ENCODE data around the gene PTPN23. TPM values are rescaled to one million over a fixed set of nuclear protein-coding genes. Genes with fewer than 3 reads are reported as not detected.
"Not testable (repeated sequence)": the region's sequence is repeated elsewhere in the genome, so short reads cannot be mapped to it uniquely, and the experiment has no call there.

The PTPN23 gene
- polyA plus RNA-seq, 4 donors, result 10.3 to 34.3 (median 13.9) TPM

- Histone ChIP-seq H3K27ac (ENCODE audit: low read depth in 1 of 3, low read length in 2 of 3) (no peak overlapping the region), H3K27me3 (ENCODE audit: control insufficient read depth in 3 of 3, insufficient read depth in 3 of 3, low read length in 3 of 3) (no peaks in the 10 kb centered on the region), H3K9me3 (ENCODE audit: control insufficient read depth in 2 of 2, insufficient read depth in 1 of 2, low read depth in 1 of 2, low read length in 1 of 2) (no peaks in the 10 kb centered on the region), H3K4me1 (ENCODE audit: control insufficient read depth in 3 of 3, insufficient read depth in 2 of 3, low read depth in 1 of 3, low read length in 2 of 3) (no peaks in the 10 kb centered on the region), H3K36me3 (ENCODE audit: control insufficient read depth in 3 of 3, insufficient read depth in 2 of 3, low read depth in 1 of 3, low read length in 3 of 3) (peaks cover 5 to 43% (median 11%) of the 10 kb centered on the region in 3 donors), H3K4me3 (ENCODE audit: low read depth in 1 of 3, low read length in 3 of 3) (no peak overlapping the region)
- DNase-seq (no peak), FAIRE-seq (no peak)
- 80 to 89% (median 85%) methylated on average over 6 of the region's 6 CpGs for WGBS, 3 donors
These were observed 35.9 kb upstream of the PTPN23 start for GRCh38 chr3:47344971-47345370.

- 56 to 78% (median 67%) methylated on average over 4 of the region's 4 CpGs for WGBS, 3 donors
- Histone ChIP-seq H3K4me1 (ENCODE audit: control insufficient read depth in 3 of 3, insufficient read depth in 2 of 3, low read depth in 1 of 3, low read length in 2 of 3) (no peaks in the 10 kb centered on the region), H3K9me3 (ENCODE audit: control insufficient read depth in 2 of 2, insufficient read depth in 1 of 2, low read depth in 1 of 2, low read length in 1 of 2) (no peaks in the 10 kb centered on the region), H3K4me3 (ENCODE audit: low read depth in 1 of 3, low read length in 3 of 3) (no peak overlapping the region), H3K36me3 (ENCODE audit: control insufficient read depth in 3 of 3, insufficient read depth in 2 of 3, low read depth in 1 of 3, low read length in 3 of 3) (peaks cover 0 to 31% (median 8%) of the 10 kb centered on the region in 3 donors), H3K27ac (ENCODE audit: low read depth in 1 of 3, low read length in 2 of 3) (no peak overlapping the region), H3K27me3 (ENCODE audit: control insufficient read depth in 3 of 3, insufficient read depth in 3 of 3, low read length in 3 of 3) (no peaks in the 10 kb centered on the region)
- no peak for DNase-seq
- no peak for FAIRE-seq
These were observed 33.5 kb upstream of the PTPN23 start for GRCh38 chr3:47347217-47347801.

- no peak for FAIRE-seq
- no peak for DNase-seq
- Histone ChIP-seq H3K4me3 (ENCODE audit: low read depth in 1 of 3, low read length in 3 of 3) (no peak overlapping the region), H3K9me3 (ENCODE audit: control insufficient read depth in 2 of 2, insufficient read depth in 1 of 2, low read depth in 1 of 2, low read length in 1 of 2) (no peaks in the 10 kb centered on the region), H3K36me3 (ENCODE audit: control insufficient read depth in 3 of 3, insufficient read depth in 2 of 3, low read depth in 1 of 3, low read length in 3 of 3) (peaks cover 0 to 21% (median 4%) of the 10 kb centered on the region in 3 donors), H3K27ac (ENCODE audit: low read depth in 1 of 3, low read length in 2 of 3) (no peak overlapping the region), H3K4me1 (ENCODE audit: control insufficient read depth in 3 of 3, insufficient read depth in 2 of 3, low read depth in 1 of 3, low read length in 2 of 3) (no peaks in the 10 kb centered on the region), H3K27me3 (ENCODE audit: control insufficient read depth in 3 of 3, insufficient read depth in 3 of 3, low read length in 3 of 3) (no peaks in the 10 kb centered on the region)
- 89 to 99% (median 91%) methylated on average over 5 of the region's 5 CpGs for WGBS, 3 donors
These were observed 32.2 kb upstream of the PTPN23 start for GRCh38 chr3:47348411-47349154.

GRCh38 chr3:47355010-47355409, 25.8 kb upstream of the PTPN23 start:
- Histone ChIP-seq H3K27me3 (ENCODE audit: control insufficient read depth in 3 of 3, insufficient read depth in 3 of 3, low read length in 3 of 3) (no peaks in the 10 kb centered on the region), H3K36me3 (ENCODE audit: control insufficient read depth in 3 of 3, insufficient read depth in 2 of 3, low read depth in 1 of 3, low read length in 3 of 3) (no peaks in the 10 kb centered on the region), H3K9me3 (ENCODE audit: control insufficient read depth in 2 of 2, insufficient read depth in 1 of 2, low read depth in 1 of 2, low read length in 1 of 2) (peaks cover 0 to 19% of the 10 kb centered on the region in 2 donors), H3K4me1 (ENCODE audit: control insufficient read depth in 3 of 3, insufficient read depth in 2 of 3, low read depth in 1 of 3, low read length in 2 of 3) (no peaks in the 10 kb centered on the region), H3K27ac (ENCODE audit: low read depth in 1 of 3, low read length in 2 of 3) (no peak overlapping the region), H3K4me3 (ENCODE audit: low read depth in 1 of 3, low read length in 3 of 3) (no peak overlapping the region)
- WGBS, 3 donors, result 81 to 87% (median 86%) methylated on average over 3 of the region's 3 CpGs
- no peak for FAIRE-seq
- no peak for DNase-seq

GRCh38 chr3:47356201-47356600, 24.6 kb upstream of the PTPN23 start:
- Histone ChIP-seq H3K27me3 (ENCODE audit: control insufficient read depth in 3 of 3, insufficient read depth in 3 of 3, low read length in 3 of 3) (no peaks in the 10 kb centered on the region), H3K36me3 (ENCODE audit: control insufficient read depth in 3 of 3, insufficient read depth in 2 of 3, low read depth in 1 of 3, low read length in 3 of 3) (no peaks in the 10 kb centered on the region), H3K4me1 (ENCODE audit: control insufficient read depth in 3 of 3, insufficient read depth in 2 of 3, low read depth in 1 of 3, low read length in 2 of 3) (no peaks in the 10 kb centered on the region), H3K9me3 (ENCODE audit: control insufficient read depth in 2 of 2, insufficient read depth in 1 of 2, low read depth in 1 of 2, low read length in 1 of 2) (peaks cover 0 to 27% of the 10 kb centered on the region in 2 donors), H3K27ac (ENCODE audit: low read depth in 1 of 3, low read length in 2 of 3) (no peak overlapping the region), H3K4me3 (ENCODE audit: low read depth in 1 of 3, low read length in 3 of 3) (no peak overlapping the region)
- WGBS, 3 donors, result 92 to 97% (median 92%) methylated on average over 31 of the region's 31 CpGs
- DNase-seq (no peak), FAIRE-seq (no peak)

GRCh38 chr3:47359323-47359722, 21.5 kb upstream of the PTPN23 start:
- H3K27me3 ChIP-seq (ENCODE audit: control insufficient read depth in 3 of 3, insufficient read depth in 3 of 3, low read length in 3 of 3), result no peaks in the 10 kb centered on the region
- peaks cover 0 to 27% of the 10 kb centered on the region in 2 donors for H3K9me3 ChIP-seq (ENCODE audit: control insufficient read depth in 2 of 2, insufficient read depth in 1 of 2, low read depth in 1 of 2, low read length in 1 of 2)
- no peak for FAIRE-seq

GRCh38 chr3:47360110-47360517, 20.7 kb upstream of the PTPN23 start:
- not testable (repeated sequence) for H3K4me1 ChIP-seq (ENCODE audit: control insufficient read depth in 3 of 3, insufficient read depth in 2 of 3, low read depth in 1 of 3, low read length in 2 of 3); FAIRE-seq; H3K27ac ChIP-seq (ENCODE audit: low read depth in 1 of 3, low read length in 2 of 3); H3K27me3 ChIP-seq (ENCODE audit: control insufficient read depth in 3 of 3, insufficient read depth in 3 of 3, low read length in 3 of 3); H3K4me3 ChIP-seq (ENCODE audit: low read depth in 1 of 3, low read length in 3 of 3); H3K36me3 ChIP-seq (ENCODE audit: control insufficient read depth in 3 of 3, insufficient read depth in 2 of 3, low read depth in 1 of 3, low read length in 3 of 3)
- 68 to 77% (median 70%) methylated on average over 4 of the region's 4 CpGs for WGBS, 3 donors
- peaks cover 0 to 27% of the 10 kb centered on the region in 2 donors for H3K9me3 ChIP-seq (ENCODE audit: control insufficient read depth in 2 of 2, insufficient read depth in 1 of 2, low read depth in 1 of 2, low read length in 1 of 2)
- peak in 1 of 2 donors; percentile 38 for DNase-seq

More at GRCh38 chr3:47359323-47359722, 21.5 kb upstream of the PTPN23 start:
- Histone ChIP-seq H3K27ac (ENCODE audit: low read depth in 1 of 3, low read length in 2 of 3) (no peak overlapping the region), H3K4me3 (ENCODE audit: low read depth in 1 of 3, low read length in 3 of 3) (no peak overlapping the region), H3K4me1 (ENCODE audit: control insufficient read depth in 3 of 3, insufficient read depth in 2 of 3, low read depth in 1 of 3, low read length in 2 of 3) (no peaks in the 10 kb centered on the region), H3K36me3 (ENCODE audit: control insufficient read depth in 3 of 3, insufficient read depth in 2 of 3, low read depth in 1 of 3, low read length in 3 of 3) (no peaks in the 10 kb centered on the region)
- DNase-seq, result no peak
- 50 to 76% (median 67%) methylated on average over 1 of the region's 1 CpG for WGBS, 3 donors

GRCh38 chr3:47362701-47363100, 18.1 kb upstream of the PTPN23 start:
- no peak overlapping the region for H3K4me3 ChIP-seq (ENCODE audit: low read depth in 1 of 3, low read length in 3 of 3)
- no peaks in the 10 kb centered on the region for H3K36me3 ChIP-seq (ENCODE audit: control insufficient read depth in 3 of 3, insufficient read depth in 2 of 3, low read depth in 1 of 3, low read length in 3 of 3)
- no peaks in the 10 kb centered on the region for H3K27me3 ChIP-seq (ENCODE audit: control insufficient read depth in 3 of 3, insufficient read depth in 3 of 3, low read length in 3 of 3)
- WGBS, 3 donors, result 72 to 88% (median 85%) methylated on average over 5 of the region's 5 CpGs
- no peak for FAIRE-seq
- peak overlapping the region in 1 of 3 donors; percentile 41 for H3K27ac ChIP-seq (ENCODE audit: low read depth in 1 of 3, low read length in 2 of 3)
- H3K4me1 ChIP-seq (ENCODE audit: control insufficient read depth in 3 of 3, insufficient read depth in 2 of 3, low read depth in 1 of 3, low read length in 2 of 3), result no peaks in the 10 kb centered on the region
- no peak for DNase-seq
- peaks cover 0 to 27% of the 10 kb centered on the region in 2 donors for H3K9me3 ChIP-seq (ENCODE audit: control insufficient read depth in 2 of 2, insufficient read depth in 1 of 2, low read depth in 1 of 2, low read length in 1 of 2)
